Measurements from ENCODE around the gene THYN1. TPM values are rescaled to one million over a fixed set of nuclear protein-coding genes. Genes with fewer than 3 reads are reported as not detected.
A peak's percentile ranks its signal among the peaks of the same experiment; 100 is the strongest.
"Not testable (repeated sequence)": the region's sequence is repeated elsewhere in the genome, so short reads cannot be mapped to it uniquely, and the experiment has no call there.

The THYN1 gene
- total RNA-seq, 1 donor from 2014 or later: 44.4 TPM

- no peak for FAIRE-seq
Measured at GRCh38 chr11:134275534-134276395, 22.6 kb upstream of the THYN1 start, which contains the start of gene GLB1L3. Gene GLB1L3 (plus strand): TSS chr11:134276379. CDS start chr11:134276741, 362 bp downstream.

GRCh38 chr11:134275188-134275533 lies 22.0 kb upstream of the THYN1 start:
- FAIRE-seq (no peak), DNase-seq (ENCODE audit: low spot score in 2 of 2) (no peak)

More at GRCh38 chr11:134275534-134276395, 22.6 kb upstream of the THYN1 start, which contains the start of gene GLB1L3:
- DNase-seq (ENCODE audit: low spot score in 2 of 2): peak; percentile 48 to 70

GRCh38 chr11:134273317-134273712 lies 20.2 kb upstream of the THYN1 start:
- DNase-seq (ENCODE audit: low spot score in 2 of 2) (no peak), FAIRE-seq (no peak)

GRCh38 chr11:134272381-134273316 lies 19.5 kb upstream of the THYN1 start:
- no peak for DNase-seq (ENCODE audit: low spot score in 2 of 2)
- FAIRE-seq: no peak

- FAIRE-seq (no peak), DNase-seq (ENCODE audit: low spot score in 2 of 2) (no peak)
Measured at GRCh38 chr11:134271978-134272377, 18.8 kb upstream of the THYN1 start.

- FAIRE-seq: no peak
- DNase-seq (ENCODE audit: low spot score in 2 of 2): no peak
Measured at GRCh38 chr11:134270250-134270714, 17.1 kb upstream of the THYN1 start.

GRCh38 chr11:134267966-134268365 lies 14.8 kb upstream of the THYN1 start:
- no peak for FAIRE-seq
- DNase-seq (ENCODE audit: low spot score in 2 of 2): no peak

GRCh38 chr11:134267461-134267860 lies 14.3 kb upstream of the THYN1 start:
- no peak for DNase-seq (ENCODE audit: low spot score in 2 of 2)
- FAIRE-seq: no peak

- no peak for DNase-seq (ENCODE audit: low spot score in 2 of 2)
- no peak for FAIRE-seq
Measured at GRCh38 chr11:134266841-134267251, 13.7 kb upstream of the THYN1 start.

- DNase-seq (ENCODE audit: low spot score in 2 of 2) (no peak), FAIRE-seq (no peak)
Measured at GRCh38 chr11:134266440-134266839, 13.3 kb upstream of the THYN1 start.

GRCh38 chr11:134264966-134265764 lies 12.0 kb upstream of the THYN1 start:
- no peak for DNase-seq (ENCODE audit: low spot score in 2 of 2)
- no peak for FAIRE-seq

GRCh38 chr11:134261626-134262488 lies 8.7 kb upstream of the THYN1 start:
- DNase-seq (ENCODE audit: low spot score in 2 of 2): no peak

GRCh38 chr11:134260983-134261382 lies 7.8 kb upstream of the THYN1 start:
- FAIRE-seq: no peak
- DNase-seq (ENCODE audit: low spot score in 2 of 2): no peak

More at GRCh38 chr11:134261626-134262488, 8.7 kb upstream of the THYN1 start:
- no peak for FAIRE-seq

- DNase-seq (ENCODE audit: low spot score in 2 of 2) (no peak), FAIRE-seq (no peak)
Measured at GRCh38 chr11:134260503-134260902, 7.4 kb upstream of the THYN1 start.

GRCh38 chr11:134258577-134258976 lies 5.4 kb upstream of the THYN1 start:
- DNase-seq (ENCODE audit: low spot score in 2 of 2) (no peak), FAIRE-seq (no peak)

- DNase-seq (ENCODE audit: low spot score in 2 of 2): no peak
- FAIRE-seq: no peak
Measured at GRCh38 chr11:134257101-134257500, 3.9 kb upstream of the THYN1 start.

GRCh38 chr11:134255184-134255561 lies 2.0 kb upstream of the THYN1 start:
- DNase-seq (ENCODE audit: low spot score in 2 of 2); FAIRE-seq: not testable (repeated sequence)

- FAIRE-seq (no peak), DNase-seq (ENCODE audit: low spot score in 2 of 2) (no peak)
Measured at GRCh38 chr11:134254433-134255183, 1.5 kb upstream of the THYN1 start.

Measured in frontal cortex (tissue), 4 donors.